GM10248 (cell line): Measurements from ENCODE around the gene ENKUR.
A peak's percentile ranks its signal among the peaks of the same experiment; 100 is the strongest.

Experiments
- CTCF ChIA-PET: fragments of 300-600 bp; sonication (Branson Sonifier 250); formaldehyde crosslinking; extraction: SDS; loops from one replicate; lab custom pipeline; 2021; ENCODE audit warnings: antibody characterized with exemption; lab: Yijun Ruan, JAX
- POLR2A ChIA-PET: fragments of 350-650 bp; sonication (Branson Sonifier 250); formaldehyde crosslinking; extraction: SDS; loops from one replicate; lab custom pipeline; 2020; ENCODE audit warnings: antibody characterized with exemption; lab: Yijun Ruan, JAX
- DNase-seq: peaks from one replicate; pipeline ENCODE4 v3.0.0; 2012; ENCODE audit errors: extremely low spot score
- CTCF ChIP-seq: IDR thresholded peaks from 2 replicates; pipeline ENCODE4 v1.5.1; 2012; ENCODE audit warnings: mild to moderate bottlenecking, low read depth; ENCODE audit errors: extremely low read depth, missing control alignments, control extremely low read depth

The ENKUR gene

GRCh38 chr10:24953675-24954074 is 62.3 kb downstream of the ENKUR start:
- TF ChIP-seq CTCF = no peak
- ChIA-PET CTCF (interaction anchor here (0.9 to 1.2 kb wide), 5 partner anchors 18 to 273 kb away, joined by 3 to 5 read pairs (median 3); no protein-coding TSS in a partner anchor), POLR2A (no interaction called here)
- no peak for DNase-seq

GRCh38 chr10:24952707-24953645 is 63.0 kb downstream of the ENKUR start:
- ChIA-PET POLR2A (no interaction called here), CTCF (interaction anchor here (0.9 to 1.9 kb wide), 8 partner anchors 11 to 273 kb away, joined by 3 to 6 read pairs (median 3); no protein-coding TSS in a partner anchor)
- peak; percentile 68 for TF ChIP-seq CTCF
- DNase-seq = peak; percentile 63

GRCh38 chr10:24952143-24952706 is 63.7 kb downstream of the ENKUR start, which contains the start of gene PRTFDC1:
TSS of gene PRTFDC1 (minus strand) at chr10:24952606. CDS start at chr10:24952575, 31 bp downstream.
- DNase-seq = peak; percentile 49
- POLR2A ChIA-PET = interaction anchor here (0.6 kb wide), 2 partner anchors 19 to 57 kb away, joined by 6 to 12 read pairs; no protein-coding TSS in a partner anchor
- CTCF ChIA-PET = interaction anchor here (0.9 to 1.9 kb wide), 11 partner anchors 9 to 310 kb away, joined by 3 to 6 read pairs (median 4); no protein-coding TSS in a partner anchor
- peak; percentile 30 for TF ChIP-seq CTCF

GRCh38 chr10:24951201-24952142 is 64.5 kb downstream of the ENKUR start:
- ChIA-PET POLR2A (interaction anchor here (0.6 kb wide), 2 partner anchors 18 to 56 kb away, joined by 6 to 12 read pairs; no protein-coding TSS in a partner anchor), CTCF (interaction anchor here (0.9 to 1.9 kb wide), 10 partner anchors 8 to 309 kb away, joined by 3 to 6 read pairs (median 4); no protein-coding TSS in a partner anchor)
- TF ChIP-seq CTCF = no peak
- DNase-seq = no peak

- no peak for TF ChIP-seq CTCF
- POLR2A ChIA-PET = no interaction called here
- DNase-seq = no peak
- CTCF ChIA-PET = no interaction called here
Measured at GRCh38 chr10:24950439-24950838, 65.5 kb downstream of the ENKUR start.
